HG02798 (cell line): ENCODE measurements around the gene DNAJB9.

ENCODE experiments used
- ATAC-seq: cut with Tn5 transposase; IDR thresholded peaks from one replicate; pipeline ENCODE4 v1.9.1; 2021; ENCODE audit warnings: mild to moderate bottlenecking; ENCODE audit not compliant: unreplicated experiment, poor library complexity

DNAJB9 gene

DNA sequence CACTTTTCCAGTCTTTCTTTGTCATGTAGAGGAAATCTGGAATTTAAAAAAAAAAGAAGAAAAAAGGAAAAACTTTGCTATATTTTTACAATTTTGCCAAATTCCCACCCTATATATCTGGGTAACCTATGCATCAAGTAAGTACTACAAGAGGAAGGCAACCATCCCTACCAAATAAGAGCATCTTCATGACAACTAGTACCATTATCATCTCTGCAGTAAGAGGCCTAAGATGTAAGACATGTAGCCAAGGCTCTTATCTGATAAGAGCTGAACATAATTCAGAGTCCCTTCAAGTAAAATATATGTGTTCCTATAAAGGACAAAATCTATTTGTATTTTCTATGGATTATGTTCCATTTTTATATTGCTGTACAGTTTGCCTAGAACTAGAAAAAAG lies 3.7 kb upstream of the DNAJB9 start:
- no peak for ATAC-seq

GRCh38 chr7:108568801-108569380 lies 783 bp upstream of the DNAJB9 start:
- no peak for ATAC-seq

GRCh38 chr7:108570146-108570755 lies 577 bp downstream of the DNAJB9 start:
- ATAC-seq, result peak; percentile 22

GRCh38 chr7:108572480-108572879 lies 2.8 kb downstream of the DNAJB9 start:
- no peak for ATAC-seq

DNA sequence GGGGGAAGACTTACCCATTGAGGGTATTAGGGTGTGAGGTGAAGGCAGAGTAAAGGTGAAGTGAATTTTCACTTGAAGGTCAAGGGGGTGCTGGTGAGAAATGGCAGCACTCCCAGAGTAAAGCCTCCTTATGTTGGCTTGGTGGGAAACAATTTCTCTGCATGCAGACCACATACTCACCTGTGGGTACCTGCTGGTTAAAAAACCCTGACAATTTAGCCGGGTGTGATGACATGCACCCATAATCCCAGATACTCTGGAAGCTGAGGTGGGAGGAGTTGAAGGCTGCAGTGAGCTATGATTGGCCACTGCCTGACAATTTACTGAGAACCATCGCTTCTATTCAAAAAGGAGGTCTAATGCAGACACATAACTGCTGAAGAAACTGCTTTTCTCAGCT lies 5.5 kb downstream of the DNAJB9 start:
- no peak for ATAC-seq

DNA sequence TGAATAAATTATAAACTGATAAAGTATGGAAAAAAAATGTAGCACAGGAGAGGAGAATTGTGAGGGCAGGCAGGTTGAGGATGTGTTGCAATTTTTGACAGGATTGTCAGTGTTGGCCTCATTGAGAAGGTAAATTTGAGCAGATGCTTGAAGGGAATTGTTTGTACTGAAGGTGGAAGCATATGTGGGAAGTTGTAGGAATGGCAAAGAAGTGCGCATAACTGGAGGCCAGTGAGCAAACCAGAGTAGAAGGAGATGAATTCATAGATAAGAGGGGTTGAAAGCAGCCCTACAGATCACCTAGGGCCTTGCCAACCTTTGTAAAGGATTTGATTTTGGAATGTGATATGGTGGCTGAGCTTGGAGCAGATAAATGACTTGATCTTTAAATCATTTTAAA lies 6.4 kb downstream of the DNAJB9 start:
- no peak for ATAC-seq

GRCh38 chr7:108578937-108579336 lies 9.3 kb downstream of the DNAJB9 start:
- no peak for ATAC-seq

GRCh38 chr7:108580298-108580697 lies 10.6 kb downstream of the DNAJB9 start:
- ATAC-seq, result no peak

GRCh38 chr7:108581655-108582491 lies 12.2 kb downstream of the DNAJB9 start:
- no peak for ATAC-seq

DNA sequence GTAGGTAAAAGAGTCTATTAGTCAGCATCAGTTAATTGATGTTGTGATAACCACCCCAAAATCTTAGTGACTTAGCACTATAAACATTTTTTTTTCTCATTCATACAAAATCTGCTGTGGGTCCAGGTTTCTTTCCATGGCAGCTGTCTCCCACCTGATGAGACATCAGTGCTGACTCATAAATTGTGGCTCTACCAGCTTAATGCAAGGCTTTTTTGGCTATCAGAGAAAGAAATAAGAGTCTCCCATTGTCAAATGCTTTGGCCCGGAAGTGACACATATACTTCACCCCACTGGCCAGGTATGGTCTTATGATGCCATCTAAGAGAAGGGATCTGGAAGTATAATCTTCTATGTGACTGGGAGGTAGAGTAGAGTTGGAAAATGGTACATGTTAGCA lies 14.5 kb downstream of the DNAJB9 start:
- ATAC-seq, result no peak

GRCh38 chr7:108585843-108586242 lies 16.2 kb downstream of the DNAJB9 start:
- ATAC-seq, result no peak

- no peak for ATAC-seq
Measured at GRCh38 chr7:108586274-108586710, 16.6 kb downstream of the DNAJB9 start.

DNA sequence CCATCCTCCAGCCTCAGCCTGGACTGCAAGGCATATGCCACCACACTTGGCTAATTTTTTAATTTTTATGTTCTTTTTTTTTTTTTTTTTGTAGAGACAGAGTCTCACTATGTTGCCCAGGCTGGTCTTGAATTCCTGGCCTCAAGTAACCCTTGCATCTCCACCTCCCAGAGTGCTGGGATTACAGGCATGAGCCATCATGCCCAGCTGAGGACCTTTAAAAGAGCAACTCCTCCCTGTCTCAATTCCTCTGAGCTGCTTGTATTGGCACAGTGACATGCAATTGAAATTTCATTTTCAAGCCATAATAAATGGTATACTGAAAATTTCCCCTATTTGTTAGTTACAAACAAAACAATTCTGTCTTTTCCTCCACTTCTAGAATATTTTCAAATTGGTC lies 19.5 kb downstream of the DNAJB9 start:
- no peak for ATAC-seq

- peak; percentile 47 for ATAC-seq
Measured at GRCh38 chr7:108589874-108590273, 20.2 kb downstream of the DNAJB9 start.

GRCh38 chr7:108590606-108591005 lies 20.9 kb downstream of the DNAJB9 start:
- ATAC-seq, result no peak

DNA sequence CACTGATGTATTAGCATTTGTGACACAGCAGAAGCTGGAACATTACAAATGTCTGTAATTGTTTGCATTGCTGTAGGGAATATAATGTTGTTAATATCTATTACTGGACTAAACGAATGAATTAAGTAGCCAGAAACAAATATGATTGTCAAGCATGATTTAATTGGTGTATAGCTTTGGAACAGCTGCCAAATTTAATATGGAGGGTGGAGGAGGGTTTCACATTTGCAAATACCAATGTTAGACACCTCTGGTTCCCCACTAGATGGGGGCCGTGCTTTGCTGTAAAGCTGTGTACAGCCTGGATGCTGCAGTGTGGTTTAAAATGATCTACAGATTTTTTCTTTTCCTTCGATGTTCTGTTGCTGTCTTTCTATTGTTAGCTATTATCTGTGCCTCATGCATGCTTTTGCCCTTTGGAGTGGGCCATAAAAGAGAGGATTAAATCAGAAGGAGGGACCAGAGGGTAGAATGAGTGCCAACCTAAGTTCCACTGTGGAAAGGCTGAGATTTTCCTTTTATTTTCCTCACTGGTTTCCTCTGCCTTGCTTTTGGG lies 23.1 kb downstream of the DNAJB9 start:
- no peak for ATAC-seq

- ATAC-seq, result peak; percentile 81
Measured at GRCh38 chr7:108596560-108596959, 26.9 kb downstream of the DNAJB9 start.

- ATAC-seq, result no peak
Measured at GRCh38 chr7:108598153-108598552, 28.5 kb downstream of the DNAJB9 start.

DNA sequence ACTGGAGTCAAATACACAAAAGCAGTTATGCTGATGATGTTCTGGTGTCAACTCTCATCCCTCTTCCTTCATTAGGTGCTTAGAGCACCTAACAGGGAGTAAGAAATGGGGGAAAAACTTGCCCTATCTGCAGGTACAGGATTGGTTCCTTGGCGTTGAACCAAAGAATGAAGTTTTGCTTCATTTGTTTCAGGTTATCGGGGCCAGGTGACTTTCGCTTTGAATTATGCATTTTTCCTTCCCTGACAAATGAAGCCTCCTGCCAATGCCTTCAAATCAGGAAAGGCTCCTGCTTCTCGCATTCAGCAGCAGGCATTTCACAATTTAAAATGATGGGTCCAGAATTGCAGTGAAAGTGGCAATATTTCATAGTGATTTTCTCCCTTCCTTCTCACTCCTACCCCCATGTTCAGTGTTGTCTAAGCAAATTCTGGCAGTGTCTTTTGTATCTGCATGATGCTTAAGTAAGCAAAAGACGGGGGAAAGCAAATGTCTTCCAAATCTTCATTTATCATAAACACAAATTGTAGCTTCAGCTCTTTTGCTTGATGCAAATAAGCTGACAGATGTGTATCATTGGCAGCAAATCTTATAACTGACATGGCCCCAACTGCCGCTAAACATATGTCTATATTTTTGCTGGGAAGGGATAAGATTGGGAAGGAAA lies 29.4 kb downstream of the DNAJB9 start:
- no peak for ATAC-seq

DNA sequence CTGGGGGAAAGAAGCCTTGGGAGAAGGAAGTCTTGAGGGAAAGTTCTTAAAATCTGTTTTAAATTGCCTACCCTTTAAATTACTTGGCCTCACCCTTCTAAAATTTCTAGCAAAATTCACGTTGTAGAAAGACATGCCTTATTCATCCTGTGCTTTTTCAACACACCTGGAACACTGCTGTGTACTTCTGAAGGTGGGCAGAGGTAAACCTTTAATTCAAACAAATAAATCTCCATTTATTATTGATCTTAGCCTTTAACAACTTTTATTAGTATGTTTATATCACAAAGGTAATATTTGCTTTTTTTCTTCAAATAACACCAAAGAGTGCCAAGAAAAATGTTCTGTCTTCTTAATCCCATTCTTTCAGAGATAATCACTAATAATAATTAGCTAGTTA lies 30.7 kb downstream of the DNAJB9 start:
- no peak for ATAC-seq
